Thoracic aorta (tissue), 2 donors: ENCODE results near the gene FNDC3B. TPM values are rescaled to one million over a fixed set of nuclear protein-coding genes. Genes with fewer than 3 reads are reported as not detected.

Experiments
- ATAC-seq: fragments of 150-250 bp; one replicate; pipeline ENCODE4 v1.8.0; 2017; ENCODE audit warnings: low read depth; ENCODE audit not compliant: insufficient number of reproducible peaks, low FRiP score
- DNase-seq: peaks from one replicate; pipeline ENCODE4 v3.0.0-alpha.2; 2020; ENCODE audit warnings: low spot score
- H3K27ac ChIP-seq, 2 donors: fragments of 200-600 bp; sonication (generic); 1 replicate in 1 of 2; 2 replicates in 1 of 2; pipeline ENCODE4 v1.5.1; 2016; ENCODE audit warnings: mild to moderate bottlenecking in 2 of 2, moderate library complexity in 2 of 2
- H3K27me3 ChIP-seq: fragments of 200-600 bp; sonication (generic); replicated peaks from 2 replicates; pipeline ENCODE4 v1.6.0; 2016; ENCODE audit warnings: mild to moderate bottlenecking; ENCODE audit not compliant: insufficient read depth
- H3K36me3 ChIP-seq: fragments of 200-600 bp; sonication (generic); one replicate; pipeline ENCODE4 v1.5.1; 2016
- H3K4me1 ChIP-seq, 2 donors: fragments of 200-600 bp; sonication (generic); 1 replicate in 1 of 2; 2 replicates in 1 of 2; pipeline versions ENCODE4 v1.5.1 to v1.6.0; 2016; ENCODE audit warnings: low read depth in 2 of 2, mild to moderate bottlenecking in 1 of 2; ENCODE audit not compliant: control insufficient read depth in 1 of 2
- H3K4me3 ChIP-seq: fragments of 200-600 bp; sonication (generic); 2 replicates; pipeline ENCODE4 v1.5.1; 2016; ENCODE audit warnings: mild to moderate bottlenecking
- H3K9me3 ChIP-seq: fragments of 200-600 bp; sonication (generic); 2 replicates; pipeline ENCODE4 v1.5.1; 2016
- CTCF ChIP-seq: fragments of 200-600 bp; sonication (generic); IDR thresholded peaks from one replicate; pipeline ENCODE4 v1.5.1; 2019; ENCODE audit warnings: antibody characterized with exemption
- total RNA-seq, 2 donors: library from RNA; depleted of rRNA; stranded (reverse); fragments of >200 nt; gene quantifications; one replicate each; pipeline versions ENCODE4 v1.1.0 to v1.2.3, GENCODE V29; 2016

The FNDC3B gene
- total RNA-seq, 2 donors from 2014 or later, result 113 to 163 TPM

- Histone ChIP-seq H3K4me1 (peaks cover 0 to 10% of the 10 kb centered on the region in 2 donors), H3K36me3 (peaks cover 49% of the 10 kb centered on the region), H3K27ac (no peak overlapping the region), H3K9me3 (no peaks in the 10 kb centered on the region), H3K27me3 (no peaks in the 10 kb centered on the region), H3K4me3 (no peak overlapping the region)
- no peak for ATAC-seq
- no peak for TF ChIP-seq CTCF
- DNase-seq, result no peak
These were observed 303.7 kb downstream of the FNDC3B start for GRCh38 chr3:172343117-172343516.

- no peaks in the 10 kb centered on the region for H3K27me3 ChIP-seq
- DNase-seq, result no peak
- TF ChIP-seq CTCF, result no peak
- H3K36me3 ChIP-seq, result peaks cover 54% of the 10 kb centered on the region
- no peak overlapping the region for H3K27ac ChIP-seq
- H3K4me3 ChIP-seq, result no peak overlapping the region
- no peak for ATAC-seq
- H3K9me3 ChIP-seq, result no peaks in the 10 kb centered on the region
- H3K4me1 ChIP-seq, result peaks cover 0 to 12% of the 10 kb centered on the region in 2 donors
These were observed 304.6 kb downstream of the FNDC3B start for GRCh38 chr3:172343979-172344378.

- Histone ChIP-seq H3K4me3 (no peak overlapping the region), H3K36me3 (peaks cover 54% of the 10 kb centered on the region)
These were observed 306.8 kb downstream of the FNDC3B start for GRCh38 chr3:172346161-172346560.

GRCh38 chr3:172347895-172348679 lies 308.7 kb downstream of the FNDC3B start:
- no peak for TF ChIP-seq CTCF
- no peaks in the 10 kb centered on the region for H3K27me3 ChIP-seq
- no peaks in the 10 kb centered on the region for H3K9me3 ChIP-seq
- H3K4me3 ChIP-seq, result no peak overlapping the region
- ATAC-seq (no peak), DNase-seq (no peak)
- H3K36me3 ChIP-seq, result peaks cover 51% of the 10 kb centered on the region
- H3K27ac ChIP-seq, result no peak overlapping the region
- peaks cover 0 to 5% of the 10 kb centered on the region in 2 donors for H3K4me1 ChIP-seq

More at GRCh38 chr3:172346161-172346560, 306.8 kb downstream of the FNDC3B start:
- no peak for TF ChIP-seq CTCF
- peaks cover 0 to 7% of the 10 kb centered on the region in 2 donors for H3K4me1 ChIP-seq
- DNase-seq (no peak), ATAC-seq (no peak)
- H3K9me3 ChIP-seq, result no peaks in the 10 kb centered on the region
- no peaks in the 10 kb centered on the region for H3K27me3 ChIP-seq
- H3K27ac ChIP-seq, result no peak overlapping the region

- Histone ChIP-seq H3K4me1 (peaks cover 18 to 29% of the 10 kb centered on the region in 2 donors), H3K9me3 (no peaks in the 10 kb centered on the region), H3K27ac (no peak overlapping the region), H3K4me3 (no peak overlapping the region), H3K36me3 (peaks cover 33% of the 10 kb centered on the region), H3K27me3 (no peaks in the 10 kb centered on the region)
- DNase-seq (no peak), ATAC-seq (no peak)
- TF ChIP-seq CTCF, result no peak
These were observed 312.6 kb downstream of the FNDC3B start for GRCh38 chr3:172351895-172352466.
